Stimulated activated naive B cell treated with anti-CD40 and anti-IgM and Interleukin-4, amounts not matched to agents 10 μg/mL and 1 μg/mL and 100 μg/mL, for 72 hours (primary cell): ENCODE measurements around the gene DNM3.

Source experiments
- ATAC-seq, 2 donors: fragments of 150-1000 bp; cut with Tn5 transposase; replicated peaks; 2 replicates each; pipeline ENCODE4 v1.10.0; 2021; ENCODE audit warnings: moderate library complexity in 1 of 2
- DNase-seq: peaks from one replicate; pipeline ENCODE4 v3.0.0; 2021
- H3K27ac Mint-ChIP-seq: one replicate; pipeline ENCODE4 v1.8.0; 2022; ENCODE audit warnings: mild to moderate bottlenecking, mixed read lengths
- H3K27me3 Mint-ChIP-seq, 2 donors: one replicate each; pipeline ENCODE4 v1.8.0; 2022; ENCODE audit warnings: mixed read lengths in 2 of 2
- H3K36me3 Mint-ChIP-seq, 2 donors: one replicate each; pipeline ENCODE4 v1.8.0; 2022; ENCODE audit warnings: mixed read lengths in 2 of 2, mild to moderate bottlenecking in 1 of 2
- H3K4me1 Mint-ChIP-seq, 2 donors: one replicate each; pipeline ENCODE4 v1.8.0; 2022; ENCODE audit warnings: mixed read lengths in 2 of 2, mild to moderate bottlenecking in 1 of 2
- H3K4me3 Mint-ChIP-seq, 2 donors: one replicate each; pipeline ENCODE4 v1.8.0; 2022; ENCODE audit warnings: mild to moderate bottlenecking in 2 of 2, mixed read lengths in 2 of 2, moderate library complexity in 1 of 2
- H3K9me3 Mint-ChIP-seq, 2 donors: one replicate each; pipeline ENCODE4 v1.8.0; 2022; ENCODE audit warnings: mixed read lengths in 2 of 2, mild to moderate bottlenecking in 1 of 2

DNM3 gene

DNA sequence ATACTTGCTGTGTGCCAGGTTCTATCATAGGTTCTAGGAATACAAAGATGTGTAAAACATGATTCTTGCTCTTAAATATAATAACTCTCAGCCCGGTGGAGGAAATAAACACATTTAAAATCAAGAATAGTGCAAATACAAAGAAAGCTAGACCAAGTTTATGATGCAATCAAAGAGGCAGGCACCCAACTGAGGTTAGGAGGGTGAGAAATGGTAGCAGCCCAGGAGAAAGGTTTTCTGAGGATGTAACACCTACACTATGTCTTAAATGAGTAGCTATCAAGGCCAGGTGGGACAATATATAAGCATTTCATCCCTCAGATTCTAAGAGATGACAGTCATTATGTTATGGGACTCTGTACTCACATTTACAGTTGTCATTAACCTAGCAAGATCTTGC, 612.3 kb downstream of the DNM3 start:
- peaks cover 6 to 12% of the 10 kb centered on the region in 2 donors for H3K27me3 Mint-ChIP-seq
- H3K27ac Mint-ChIP-seq = no peak overlapping the region
- peaks cover 2 to 12% of the 10 kb centered on the region in 2 donors for H3K4me1 Mint-ChIP-seq
- DNase-seq (no peak), ATAC-seq (no peak)
- no peaks in the 10 kb centered on the region for H3K36me3 Mint-ChIP-seq
- no peak overlapping the region for H3K4me3 Mint-ChIP-seq
- no peaks in the 10 kb centered on the region for H3K9me3 Mint-ChIP-seq

- Mint-ChIP-seq H3K9me3 (no peaks in the 10 kb centered on the region), H3K36me3 (no peaks in the 10 kb centered on the region), H3K4me1 (no peaks in the 10 kb centered on the region), H3K4me3 (no peak overlapping the region), H3K27ac (no peak overlapping the region), H3K27me3 (peaks cover 6 to 12% of the 10 kb centered on the region in 2 donors)
- ATAC-seq = no peak
- DNase-seq = no peak
Observed at GRCh38 chr1:172455451-172455850, 614.2 kb downstream of the DNM3 start.

GRCh38 chr1:172456344-172456769, 615.1 kb downstream of the DNM3 start:
- H3K4me3 Mint-ChIP-seq = no peak overlapping the region
- ATAC-seq (no peak), DNase-seq (no peak)
- no peaks in the 10 kb centered on the region for H3K9me3 Mint-ChIP-seq
- H3K4me1 Mint-ChIP-seq = no peaks in the 10 kb centered on the region
- H3K27me3 Mint-ChIP-seq = peaks cover 6 to 12% of the 10 kb centered on the region in 2 donors
- H3K36me3 Mint-ChIP-seq = no peaks in the 10 kb centered on the region
- H3K27ac Mint-ChIP-seq = no peak overlapping the region

GRCh38 chr1:172457479-172458130, 616.3 kb downstream of the DNM3 start:
- no peak for DNase-seq
- no peaks in the 10 kb centered on the region for H3K36me3 Mint-ChIP-seq
- no peaks in the 10 kb centered on the region for H3K4me1 Mint-ChIP-seq
- no peak overlapping the region for H3K4me3 Mint-ChIP-seq
- H3K27ac Mint-ChIP-seq = no peak overlapping the region
- ATAC-seq = no peak
- peaks cover 6 to 12% of the 10 kb centered on the region in 2 donors for H3K27me3 Mint-ChIP-seq
- H3K9me3 Mint-ChIP-seq = no peaks in the 10 kb centered on the region

GRCh38 chr1:172460177-172460576, 618.9 kb downstream of the DNM3 start:
- Mint-ChIP-seq H3K4me3 (no peak overlapping the region), H3K9me3 (no peaks in the 10 kb centered on the region), H3K27me3 (peaks cover 6% of the 10 kb centered on the region in 2 donors), H3K4me1 (no peaks in the 10 kb centered on the region), H3K27ac (no peak overlapping the region), H3K36me3 (no peaks in the 10 kb centered on the region)
- ATAC-seq (no peak), DNase-seq (no peak)

DNA sequence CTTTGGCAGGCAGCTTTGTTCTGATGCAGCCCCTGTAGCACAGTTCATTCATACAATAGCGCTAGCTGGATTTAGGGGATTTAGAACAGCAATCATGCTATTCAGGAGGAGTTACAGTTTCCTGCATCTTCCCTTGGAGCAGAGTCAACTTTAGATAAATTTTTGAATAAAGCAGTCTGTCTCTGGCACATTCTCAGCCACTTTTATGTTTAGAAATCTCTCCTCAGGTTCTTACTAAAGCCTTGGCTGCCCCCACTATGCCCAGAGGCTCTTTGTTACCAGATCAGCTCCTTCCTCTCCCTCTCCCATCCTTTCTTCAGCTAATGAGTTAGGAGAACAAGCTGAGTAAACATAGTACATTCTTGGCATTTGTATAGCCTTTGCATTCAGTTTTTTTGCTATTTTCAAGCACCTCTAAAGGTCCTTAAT, 619.6 kb downstream of the DNM3 start:
- H3K4me3 Mint-ChIP-seq = no peak overlapping the region
- H3K27me3 Mint-ChIP-seq = peaks cover 6 to 13% of the 10 kb centered on the region in 2 donors
- H3K9me3 Mint-ChIP-seq = no peaks in the 10 kb centered on the region
- no peak overlapping the region for H3K27ac Mint-ChIP-seq
- DNase-seq (no peak), ATAC-seq (no peak)
- no peaks in the 10 kb centered on the region for H3K36me3 Mint-ChIP-seq
- H3K4me1 Mint-ChIP-seq = no peaks in the 10 kb centered on the region
